ENCODE results near the gene CXCL1. TPM values are rescaled to one million over a fixed set of nuclear protein-coding genes. Genes with fewer than 3 reads are reported as not detected.

CXCL1 gene
- total RNA-seq = 0.52 TPM

DNA sequence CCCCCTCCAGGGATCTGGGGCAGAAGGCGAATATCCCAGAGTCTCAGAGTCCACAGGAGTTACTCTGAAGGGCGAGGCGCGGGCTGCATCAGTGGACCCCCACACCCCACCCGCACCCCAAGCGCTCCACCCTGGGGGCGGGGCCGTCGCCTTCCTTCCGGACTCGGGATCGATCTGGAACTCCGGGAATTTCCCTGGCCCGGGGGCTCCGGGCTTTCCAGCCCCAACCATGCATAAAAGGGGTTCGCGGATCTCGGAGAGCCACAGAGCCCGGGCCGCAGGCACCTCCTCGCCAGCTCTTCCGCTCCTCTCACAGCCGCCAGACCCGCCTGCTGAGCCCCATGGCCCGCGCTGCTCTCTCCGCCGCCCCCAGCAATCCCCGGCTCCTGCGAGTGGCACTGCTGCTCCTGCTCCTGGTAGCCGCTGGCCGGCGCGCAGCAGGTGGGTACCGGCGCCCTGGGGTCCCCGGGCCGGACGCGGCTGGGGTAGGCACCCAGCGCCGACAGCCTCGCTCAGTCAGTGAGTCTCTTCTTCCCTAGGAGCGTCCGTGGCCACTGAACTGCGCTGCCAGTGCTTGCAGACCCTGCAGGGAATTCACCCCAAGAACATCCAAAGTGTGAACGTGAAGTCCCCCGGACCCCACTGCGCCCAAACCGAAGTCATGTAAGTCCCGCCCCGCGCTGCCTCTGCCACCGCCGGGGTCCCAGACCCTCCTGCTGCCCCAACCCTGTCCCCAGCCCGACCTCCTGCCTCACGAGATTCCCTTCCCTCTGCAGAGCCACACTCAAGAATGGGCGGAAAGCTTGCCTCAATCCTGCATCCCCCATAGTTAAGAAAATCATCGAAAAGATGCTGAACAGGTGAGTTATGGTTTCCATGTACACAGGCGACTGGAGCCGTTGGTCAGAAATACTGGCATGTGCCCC, at the start of gene CXCL1:
TSS of gene CXCL1 (plus strand) at position 264 of the 926 bp plus-strand sequence. CDS start at position 342, 78 bp downstream.
- peak within 1 kb of the TSS in 2 of 3 donors; percentile 3 to 34 for H3K9ac ChIP-seq (ENCODE audit: low read depth in 1 of 3, low read length in 3 of 3)

GRCh38 chr4:73821325-73821724, 47.9 kb upstream of the CXCL1 start:
- H3K9ac ChIP-seq (ENCODE audit: low read depth in 1 of 3, low read length in 3 of 3) = no peak overlapping the region
- H3K9me3 ChIP-seq (ENCODE audit: control insufficient read depth in 3 of 3, low read length in 3 of 3) = no peaks in the 10 kb centered on the region
- no peaks in the 10 kb centered on the region for H3K36me3 ChIP-seq (ENCODE audit: control insufficient read depth in 3 of 3, insufficient read depth in 3 of 3, low read length in 3 of 3)
- H3K4me1 ChIP-seq (ENCODE audit: control insufficient read depth in 3 of 3, insufficient read depth in 3 of 3, low read length in 3 of 3) = peaks cover 0 to 2% (median 0%) of the 10 kb centered on the region in 3 donors
- H3K4me3 ChIP-seq (ENCODE audit: low read length in 3 of 3) = no peak overlapping the region
- no peaks in the 10 kb centered on the region for H3K27me3 ChIP-seq (ENCODE audit: control insufficient read depth in 3 of 3, insufficient read depth in 3 of 3, low read length in 3 of 3)
- no peak overlapping the region for H3K27ac ChIP-seq (ENCODE audit: low read depth, low read length)

More for the DNA sequence above, at the start of gene CXCL1:
- Histone ChIP-seq H3K27me3 (ENCODE audit: control insufficient read depth in 3 of 3, insufficient read depth in 3 of 3, low read length in 3 of 3) (peaks cover 2 to 21% (median 9%) of the 10 kb centered on the region in 3 donors), H3K4me1 (ENCODE audit: control insufficient read depth in 3 of 3, insufficient read depth in 3 of 3, low read length in 3 of 3) (peaks cover 0 to 9% (median 0%) of the 10 kb centered on the region in 3 donors), H3K36me3 (ENCODE audit: control insufficient read depth in 3 of 3, insufficient read depth in 3 of 3, low read length in 3 of 3) (no peaks in the 10 kb centered on the region), H3K27ac (ENCODE audit: low read depth, low read length) (no peak within 1 kb of the TSS), H3K4me3 (ENCODE audit: low read length in 3 of 3) (peak within 1 kb of the TSS; percentile 49 to 68 (median 59)), H3K9me3 (ENCODE audit: control insufficient read depth in 3 of 3, low read length in 3 of 3) (no peaks in the 10 kb centered on the region)

GRCh38 chr4:73822389-73822788, 46.8 kb upstream of the CXCL1 start:
- H3K9me3 ChIP-seq (ENCODE audit: control insufficient read depth in 3 of 3, low read length in 3 of 3) = no peaks in the 10 kb centered on the region
- H3K4me1 ChIP-seq (ENCODE audit: control insufficient read depth in 3 of 3, insufficient read depth in 3 of 3, low read length in 3 of 3) = no peaks in the 10 kb centered on the region
- H3K27me3 ChIP-seq (ENCODE audit: control insufficient read depth in 3 of 3, insufficient read depth in 3 of 3, low read length in 3 of 3) = no peaks in the 10 kb centered on the region
- no peak overlapping the region for H3K27ac ChIP-seq (ENCODE audit: low read depth, low read length)
- H3K9ac ChIP-seq (ENCODE audit: low read depth in 1 of 3, low read length in 3 of 3) = no peak overlapping the region
- H3K4me3 ChIP-seq (ENCODE audit: low read length in 3 of 3) = no peak overlapping the region
- H3K36me3 ChIP-seq (ENCODE audit: control insufficient read depth in 3 of 3, insufficient read depth in 3 of 3, low read length in 3 of 3) = no peaks in the 10 kb centered on the region

DNA sequence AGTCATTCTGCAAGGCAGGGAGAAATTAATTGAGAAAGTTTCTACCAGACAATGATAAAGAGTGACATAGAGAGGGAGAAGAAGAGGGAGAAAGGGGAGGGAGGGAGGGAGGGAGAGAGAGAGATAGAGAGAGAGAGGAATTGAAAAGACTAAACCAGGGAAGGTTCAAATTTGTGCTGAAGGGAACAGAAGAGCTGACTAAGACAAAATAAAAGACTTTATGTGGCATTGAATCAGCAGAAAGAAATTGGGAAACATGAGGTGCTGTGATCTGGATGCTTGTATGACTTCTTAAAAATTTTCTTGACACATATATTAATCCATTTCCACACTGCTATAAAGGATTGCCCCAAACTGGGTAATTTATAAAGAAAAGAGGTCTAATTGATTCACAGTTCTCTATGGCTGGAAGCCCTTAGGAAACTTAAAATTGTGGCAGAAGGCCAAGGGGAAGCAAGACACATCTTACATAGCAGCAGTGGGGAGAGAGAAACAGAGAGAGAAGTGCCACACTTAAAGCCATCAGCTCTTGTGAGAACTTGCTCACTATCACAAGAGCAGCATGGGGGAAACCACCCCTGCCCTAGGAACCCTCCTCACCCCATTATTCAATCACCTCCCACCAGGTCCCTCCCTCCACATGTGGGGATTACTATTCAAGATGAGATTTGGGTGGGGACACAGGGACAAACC, 46.2 kb upstream of the CXCL1 start:
- no peaks in the 10 kb centered on the region for H3K4me1 ChIP-seq (ENCODE audit: control insufficient read depth in 3 of 3, insufficient read depth in 3 of 3, low read length in 3 of 3)
- no peak overlapping the region for H3K4me3 ChIP-seq (ENCODE audit: low read length in 3 of 3)
- no peaks in the 10 kb centered on the region for H3K27me3 ChIP-seq (ENCODE audit: control insufficient read depth in 3 of 3, insufficient read depth in 3 of 3, low read length in 3 of 3)

DNA sequence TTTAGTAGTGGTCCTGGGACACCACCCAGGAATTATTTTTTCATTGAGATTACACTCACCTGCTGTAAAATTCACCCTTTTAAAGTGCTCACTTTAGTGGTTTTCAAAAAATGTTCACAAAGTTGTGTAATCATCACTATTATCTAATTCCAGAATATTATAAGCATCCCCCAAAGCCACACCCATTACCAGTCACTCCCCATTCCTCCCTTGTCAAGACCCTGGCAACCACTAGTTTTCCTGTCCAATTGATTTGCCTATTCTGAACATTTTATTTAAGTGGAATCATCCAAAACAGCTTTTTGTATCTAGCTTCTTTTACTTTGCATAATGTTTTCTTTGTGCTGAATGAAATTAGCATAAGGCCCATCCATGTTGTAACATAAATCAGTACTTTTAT, 45.4 kb upstream of the CXCL1 start:
- H3K4me3 ChIP-seq (ENCODE audit: low read length in 3 of 3) = no peak overlapping the region
- H3K27me3 ChIP-seq (ENCODE audit: control insufficient read depth in 3 of 3, insufficient read depth in 3 of 3, low read length in 3 of 3) = no peaks in the 10 kb centered on the region
- H3K27ac ChIP-seq (ENCODE audit: low read depth, low read length) = no peak overlapping the region
- no peaks in the 10 kb centered on the region for H3K36me3 ChIP-seq (ENCODE audit: control insufficient read depth in 3 of 3, insufficient read depth in 3 of 3, low read length in 3 of 3)
- H3K9ac ChIP-seq (ENCODE audit: low read depth in 1 of 3, low read length in 3 of 3) = no peak overlapping the region
- H3K4me1 ChIP-seq (ENCODE audit: control insufficient read depth in 3 of 3, insufficient read depth in 3 of 3, low read length in 3 of 3) = no peaks in the 10 kb centered on the region
- H3K9me3 ChIP-seq (ENCODE audit: control insufficient read depth in 3 of 3, low read length in 3 of 3) = peaks cover 0 to 3% (median 0%) of the 10 kb centered on the region in 3 donors

More for the DNA sequence above, 46.2 kb upstream of the CXCL1 start:
- peaks cover 0 to 3% (median 0%) of the 10 kb centered on the region in 3 donors for H3K9me3 ChIP-seq (ENCODE audit: control insufficient read depth in 3 of 3, low read length in 3 of 3)
- H3K36me3 ChIP-seq (ENCODE audit: control insufficient read depth in 3 of 3, insufficient read depth in 3 of 3, low read length in 3 of 3) = no peaks in the 10 kb centered on the region
- no peak overlapping the region for H3K27ac ChIP-seq (ENCODE audit: low read depth, low read length)
- H3K9ac ChIP-seq (ENCODE audit: low read depth in 1 of 3, low read length in 3 of 3) = no peak overlapping the region

- H3K9me3 ChIP-seq (ENCODE audit: control insufficient read depth in 3 of 3, low read length in 3 of 3) = peaks cover 0 to 3% (median 0%) of the 10 kb centered on the region in 3 donors
- no peaks in the 10 kb centered on the region for H3K36me3 ChIP-seq (ENCODE audit: control insufficient read depth in 3 of 3, insufficient read depth in 3 of 3, low read length in 3 of 3)
- no peak overlapping the region for H3K27ac ChIP-seq (ENCODE audit: low read depth, low read length)
- H3K9ac ChIP-seq (ENCODE audit: low read depth in 1 of 3, low read length in 3 of 3) = no peak overlapping the region
- no peak overlapping the region for H3K4me3 ChIP-seq (ENCODE audit: low read length in 3 of 3)
- H3K4me1 ChIP-seq (ENCODE audit: control insufficient read depth in 3 of 3, insufficient read depth in 3 of 3, low read length in 3 of 3) = peaks cover 0 to 3% (median 0%) of the 10 kb centered on the region in 3 donors
- H3K27me3 ChIP-seq (ENCODE audit: control insufficient read depth in 3 of 3, insufficient read depth in 3 of 3, low read length in 3 of 3) = no peaks in the 10 kb centered on the region
Observed at GRCh38 chr4:73828956-73829355, 40.2 kb upstream of the CXCL1 start.

DNA sequence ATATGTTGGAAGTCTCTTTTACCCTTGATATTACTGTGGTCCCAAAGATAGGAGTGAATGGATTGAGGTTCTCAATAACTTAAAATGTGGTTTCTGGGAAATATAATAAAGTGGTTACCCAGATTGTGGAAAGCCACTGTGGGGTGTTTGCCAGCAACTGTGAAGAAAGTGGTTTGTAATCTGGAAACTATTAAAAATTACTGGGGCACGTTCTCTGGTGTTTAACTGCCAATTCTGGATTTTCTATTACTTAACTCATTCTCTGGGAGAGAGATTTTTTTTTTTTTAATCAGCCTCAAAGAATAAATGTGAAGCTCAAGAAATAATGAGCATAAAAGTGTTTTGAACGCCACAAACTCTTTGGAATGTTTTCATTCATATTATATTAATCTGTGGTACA, 37.6 kb upstream of the CXCL1 start:
- H3K4me3 ChIP-seq (ENCODE audit: low read length in 3 of 3) = no peak overlapping the region
- H3K36me3 ChIP-seq (ENCODE audit: control insufficient read depth in 3 of 3, insufficient read depth in 3 of 3, low read length in 3 of 3) = no peaks in the 10 kb centered on the region

GRCh38 chr4:73832651-73833237, 36.4 kb upstream of the CXCL1 start:
- Histone ChIP-seq H3K9me3 (ENCODE audit: control insufficient read depth in 3 of 3, low read length in 3 of 3) (peaks cover 0 to 2% (median 0%) of the 10 kb centered on the region in 3 donors), H3K27me3 (ENCODE audit: control insufficient read depth in 3 of 3, insufficient read depth in 3 of 3, low read length in 3 of 3) (peaks cover 0 to 7% (median 6%) of the 10 kb centered on the region in 3 donors), H3K4me1 (ENCODE audit: control insufficient read depth in 3 of 3, insufficient read depth in 3 of 3, low read length in 3 of 3) (peaks cover 0 to 3% (median 0%) of the 10 kb centered on the region in 3 donors), H3K36me3 (ENCODE audit: control insufficient read depth in 3 of 3, insufficient read depth in 3 of 3, low read length in 3 of 3) (no peaks in the 10 kb centered on the region), H3K9ac (ENCODE audit: low read depth in 1 of 3, low read length in 3 of 3) (no peak overlapping the region), H3K27ac (ENCODE audit: low read depth, low read length) (no peak overlapping the region), H3K4me3 (ENCODE audit: low read length in 3 of 3) (no peak overlapping the region)

More for the DNA sequence above, 37.6 kb upstream of the CXCL1 start:
- H3K4me1 ChIP-seq (ENCODE audit: control insufficient read depth in 3 of 3, insufficient read depth in 3 of 3, low read length in 3 of 3) = peaks cover 0 to 3% (median 0%) of the 10 kb centered on the region in 3 donors
- no peak overlapping the region for H3K9ac ChIP-seq (ENCODE audit: low read depth in 1 of 3, low read length in 3 of 3)
- no peak overlapping the region for H3K27ac ChIP-seq (ENCODE audit: low read depth, low read length)
- H3K27me3 ChIP-seq (ENCODE audit: control insufficient read depth in 3 of 3, insufficient read depth in 3 of 3, low read length in 3 of 3) = peaks cover 0 to 3% (median 2%) of the 10 kb centered on the region in 3 donors
- peaks cover 0 to 3% (median 0%) of the 10 kb centered on the region in 3 donors for H3K9me3 ChIP-seq (ENCODE audit: control insufficient read depth in 3 of 3, low read length in 3 of 3)

DNA sequence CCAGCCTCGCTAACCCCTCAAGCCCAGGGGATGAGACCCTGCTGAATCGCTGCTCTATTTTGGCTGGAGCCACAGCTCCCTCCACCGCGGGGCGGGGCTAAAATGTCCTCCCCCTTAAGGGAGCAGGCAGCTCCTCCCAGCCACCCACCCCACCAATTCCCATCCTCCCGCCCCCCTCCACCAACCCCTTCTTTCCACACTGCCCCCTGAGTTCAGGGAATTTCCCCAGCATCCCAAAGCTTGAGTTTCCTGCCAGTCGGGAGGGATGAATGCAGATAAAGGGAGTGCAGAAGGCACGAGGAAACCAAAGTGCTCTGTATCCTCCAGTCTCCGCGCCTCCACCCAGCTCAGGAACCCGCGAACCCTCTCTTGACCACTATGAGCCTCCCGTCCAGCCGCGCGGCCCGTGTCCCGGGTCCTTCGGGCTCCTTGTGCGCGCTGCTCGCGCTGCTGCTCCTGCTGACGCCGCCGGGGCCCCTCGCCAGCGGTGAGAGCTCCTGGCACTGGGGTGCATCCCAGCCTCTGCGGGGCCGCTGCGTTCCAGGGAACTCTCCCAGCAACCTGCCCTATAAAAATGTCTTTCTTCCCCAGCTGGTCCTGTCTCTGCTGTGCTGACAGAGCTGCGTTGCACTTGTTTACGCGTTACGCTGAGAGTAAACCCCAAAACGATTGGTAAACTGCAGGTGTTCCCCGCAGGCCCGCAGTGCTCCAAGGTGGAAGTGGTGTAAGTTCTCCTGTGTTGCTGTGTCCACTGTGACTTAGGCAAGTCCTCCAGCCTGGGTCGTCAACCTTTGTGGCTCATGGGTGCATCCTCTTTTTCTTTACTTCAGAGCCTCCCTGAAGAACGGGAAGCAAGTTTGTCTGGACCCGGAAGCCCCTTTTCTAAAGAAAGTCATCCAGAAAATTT, 32.6 kb upstream of the CXCL1 start, which contains the start of gene CXCL6:
TSS of gene CXCL6 (plus strand) at position 306 of the 907 bp plus-strand sequence. CDS start at position 379, 73 bp downstream.
- Histone ChIP-seq H3K36me3 (ENCODE audit: control insufficient read depth in 3 of 3, insufficient read depth in 3 of 3, low read length in 3 of 3) (no peaks in the 10 kb centered on the region), H3K27ac (ENCODE audit: low read depth, low read length) (no peak within 1 kb of the TSS), H3K9me3 (ENCODE audit: control insufficient read depth in 3 of 3, low read length in 3 of 3) (no peaks in the 10 kb centered on the region), H3K27me3 (ENCODE audit: control insufficient read depth in 3 of 3, insufficient read depth in 3 of 3, low read length in 3 of 3) (peaks cover 0 to 7% (median 6%) of the 10 kb centered on the region in 3 donors), H3K4me1 (ENCODE audit: control insufficient read depth in 3 of 3, insufficient read depth in 3 of 3, low read length in 3 of 3) (peaks cover 0 to 3% (median 0%) of the 10 kb centered on the region in 3 donors), H3K9ac (ENCODE audit: low read depth in 1 of 3, low read length in 3 of 3) (no peak within 1 kb of the TSS), H3K4me3 (ENCODE audit: low read length in 3 of 3) (peak within 1 kb of the TSS; percentile 45 to 52 (median 48))

Data from skeletal muscle tissue (tissue), 4 donors.